Nephron progenitor cell (in vitro differentiated cells): ENCODE results near the gene NREP.

ENCODE experiments used
- DNase-seq: peaks from one replicate; pipeline ENCODE4 v3.0.0; 2021
- H3K27ac Mint-ChIP-seq: 2 replicates; pipeline ENCODE4 v1.8.0; 2021; ENCODE audit warnings: mild to moderate bottlenecking, moderate library complexity, mixed read lengths
- H3K27me3 Mint-ChIP-seq: 2 replicates; pipeline ENCODE4 v1.8.0; 2021; ENCODE audit warnings: mild to moderate bottlenecking, low read depth, mixed read lengths; ENCODE audit not compliant: poor library complexity
- H3K36me3 Mint-ChIP-seq: 2 replicates; pipeline ENCODE4 v1.8.0; 2021; ENCODE audit warnings: low read depth, mixed read lengths
- H3K4me1 Mint-ChIP-seq: 2 replicates; pipeline ENCODE4 v1.8.0; 2021; ENCODE audit warnings: mixed read lengths
- H3K4me3 Mint-ChIP-seq: 2 replicates; pipeline ENCODE4 v1.8.0; 2021; ENCODE audit warnings: mild to moderate bottlenecking, moderate library complexity, mixed read lengths
- H3K9me3 Mint-ChIP-seq: 2 replicates; pipeline ENCODE4 v1.8.0; 2021; ENCODE audit warnings: mild to moderate bottlenecking, moderate library complexity, mixed read lengths
- TF ChIP-seq, protein P1 (sequence below): fragments of 200-600 bp; sonication (generic); IDR thresholded peaks from 2 replicates; pipeline ENCODE4 v1.5.0; 2021; ENCODE audit warnings: antibody characterized with exemption

NREP gene

DNA sequence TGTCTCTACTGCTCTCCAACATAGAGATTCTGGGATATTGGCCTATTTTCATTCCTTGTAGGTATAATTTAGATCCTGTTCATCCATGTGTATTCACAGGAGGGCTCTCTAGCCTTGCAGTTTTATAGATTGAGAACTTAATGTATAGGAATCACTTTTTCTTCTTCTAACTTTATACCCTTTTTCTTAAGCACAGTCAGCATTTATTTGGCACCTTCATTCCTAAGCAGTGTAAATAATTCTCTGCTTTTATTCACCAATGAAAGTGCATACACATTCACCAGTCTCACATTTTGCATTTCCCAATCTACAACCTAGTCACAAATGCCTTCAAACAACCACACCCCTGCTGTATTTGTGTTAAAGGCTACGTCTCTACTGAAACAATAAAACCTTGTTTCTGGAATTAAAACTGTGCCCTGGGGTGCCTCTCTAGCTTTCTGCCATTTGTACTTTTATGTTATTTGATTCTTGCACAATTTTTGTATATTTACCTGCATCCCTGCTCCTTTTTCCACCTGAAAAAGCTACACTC lies 49.3 kb downstream of the NREP start:
- TF ChIP-seq, protein P1, sequence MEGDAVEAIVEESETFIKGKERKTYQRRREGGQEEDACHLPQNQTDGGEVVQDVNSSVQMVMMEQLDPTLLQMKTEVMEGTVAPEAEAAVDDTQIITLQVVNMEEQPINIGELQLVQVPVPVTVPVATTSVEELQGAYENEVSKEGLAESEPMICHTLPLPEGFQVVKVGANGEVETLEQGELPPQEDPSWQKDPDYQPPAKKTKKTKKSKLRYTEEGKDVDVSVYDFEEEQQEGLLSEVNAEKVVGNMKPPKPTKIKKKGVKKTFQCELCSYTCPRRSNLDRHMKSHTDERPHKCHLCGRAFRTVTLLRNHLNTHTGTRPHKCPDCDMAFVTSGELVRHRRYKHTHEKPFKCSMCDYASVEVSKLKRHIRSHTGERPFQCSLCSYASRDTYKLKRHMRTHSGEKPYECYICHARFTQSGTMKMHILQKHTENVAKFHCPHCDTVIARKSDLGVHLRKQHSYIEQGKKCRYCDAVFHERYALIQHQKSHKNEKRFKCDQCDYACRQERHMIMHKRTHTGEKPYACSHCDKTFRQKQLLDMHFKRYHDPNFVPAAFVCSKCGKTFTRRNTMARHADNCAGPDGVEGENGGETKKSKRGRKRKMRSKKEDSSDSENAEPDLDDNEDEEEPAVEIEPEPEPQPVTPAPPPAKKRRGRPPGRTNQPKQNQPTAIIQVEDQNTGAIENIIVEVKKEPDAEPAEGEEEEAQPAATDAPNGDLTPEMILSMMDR = no peak
- DNase-seq = no peak
- H3K4me3 Mint-ChIP-seq = no peak overlapping the region
- H3K36me3 Mint-ChIP-seq = peaks cover 8% of the 10 kb centered on the region
- no peak overlapping the region for H3K27ac Mint-ChIP-seq
- H3K27me3 Mint-ChIP-seq = no peaks in the 10 kb centered on the region
- peaks cover 5% of the 10 kb centered on the region for H3K4me1 Mint-ChIP-seq
- peaks cover 18% of the 10 kb centered on the region for H3K9me3 Mint-ChIP-seq

DNA sequence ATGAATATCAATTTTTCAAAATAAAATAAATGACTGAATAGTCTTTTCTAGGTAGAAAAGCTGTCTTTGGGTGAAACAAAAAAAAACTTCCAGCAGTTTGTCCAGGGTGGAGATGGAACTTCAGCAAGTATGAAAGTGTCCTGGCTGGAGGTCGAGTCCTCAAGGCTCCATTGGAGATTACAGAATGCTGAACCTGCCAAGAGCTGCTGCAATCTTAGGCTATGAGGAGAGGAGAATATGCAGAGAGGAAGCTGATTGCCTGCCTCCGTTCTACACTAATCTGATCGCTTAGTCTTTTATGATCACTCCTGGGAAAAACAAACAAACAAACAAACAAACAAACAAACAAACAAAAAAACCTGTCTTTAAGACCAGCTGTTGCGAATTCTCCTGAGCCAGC lies 50.6 kb downstream of the NREP start:
- DNase-seq = no peak
- peaks cover 4% of the 10 kb centered on the region for H3K9me3 Mint-ChIP-seq

DNA sequence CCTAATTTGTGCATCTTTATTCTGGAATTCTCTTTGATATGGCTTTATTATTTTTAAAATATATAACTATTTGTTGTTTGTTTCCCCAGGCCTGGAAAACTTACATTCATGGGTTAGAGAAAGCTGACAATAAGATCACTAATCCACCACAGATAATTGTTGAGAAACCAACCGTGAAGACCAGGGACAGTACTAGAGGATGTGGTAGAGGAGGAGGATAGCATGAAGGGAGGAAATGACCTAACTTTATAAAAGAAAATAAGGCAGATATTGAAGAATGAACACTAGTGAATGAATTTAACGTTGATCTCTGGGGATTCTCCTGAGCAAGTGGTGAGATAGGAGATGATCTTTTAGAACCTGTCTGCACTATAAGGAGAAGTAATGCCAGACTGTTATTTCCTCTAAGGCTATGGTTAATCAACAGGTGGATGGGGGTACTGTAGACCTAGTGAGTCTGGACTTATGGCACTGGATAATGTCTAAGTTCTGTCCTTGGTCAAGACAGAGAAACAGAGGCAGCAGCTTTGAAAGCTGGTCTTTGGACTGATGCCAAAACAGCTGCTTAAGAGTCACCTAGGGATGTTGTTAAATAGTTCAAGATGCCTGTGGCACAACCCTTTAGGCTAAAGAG lies 52.4 kb downstream of the NREP start:
- H3K9me3 Mint-ChIP-seq = no peaks in the 10 kb centered on the region
- no peaks in the 10 kb centered on the region for H3K36me3 Mint-ChIP-seq
- no peak overlapping the region for H3K27ac Mint-ChIP-seq
- no peaks in the 10 kb centered on the region for H3K27me3 Mint-ChIP-seq
- no peak for DNase-seq
- H3K4me1 Mint-ChIP-seq = peaks cover 5% of the 10 kb centered on the region
- H3K4me3 Mint-ChIP-seq = no peak overlapping the region
- TF ChIP-seq, protein P1 = no peak

More for the DNA sequence above, 50.6 kb downstream of the NREP start:
- TF ChIP-seq, protein P1 = no peak
- H3K27ac Mint-ChIP-seq = no peak overlapping the region
- H3K4me1 Mint-ChIP-seq = peaks cover 5% of the 10 kb centered on the region
- H3K4me3 Mint-ChIP-seq = no peak overlapping the region
- H3K27me3 Mint-ChIP-seq = no peaks in the 10 kb centered on the region
- no peaks in the 10 kb centered on the region for H3K36me3 Mint-ChIP-seq

DNA sequence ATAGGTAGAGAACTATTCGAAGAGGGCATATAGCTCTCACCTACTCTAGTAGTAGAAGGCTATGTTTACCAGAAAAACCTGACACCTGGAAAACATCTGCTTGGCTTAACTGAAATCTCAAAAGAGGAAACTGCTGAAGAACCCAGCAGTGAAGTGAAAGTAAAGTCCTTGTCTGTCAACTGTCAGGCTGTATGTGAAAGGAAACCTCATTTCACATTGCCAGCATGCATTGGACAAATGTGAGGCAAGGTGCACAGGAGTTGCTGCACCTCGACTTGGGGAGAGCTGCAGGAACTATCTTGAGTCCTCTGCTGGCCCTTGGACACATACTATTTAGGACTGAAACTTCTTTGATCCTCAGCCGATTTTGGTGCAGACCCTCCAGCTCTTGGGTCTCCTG lies 53.3 kb downstream of the NREP start:
- DNase-seq = no peak
- TF ChIP-seq, protein P1 = no peak
- no peak overlapping the region for H3K4me3 Mint-ChIP-seq

DNA sequence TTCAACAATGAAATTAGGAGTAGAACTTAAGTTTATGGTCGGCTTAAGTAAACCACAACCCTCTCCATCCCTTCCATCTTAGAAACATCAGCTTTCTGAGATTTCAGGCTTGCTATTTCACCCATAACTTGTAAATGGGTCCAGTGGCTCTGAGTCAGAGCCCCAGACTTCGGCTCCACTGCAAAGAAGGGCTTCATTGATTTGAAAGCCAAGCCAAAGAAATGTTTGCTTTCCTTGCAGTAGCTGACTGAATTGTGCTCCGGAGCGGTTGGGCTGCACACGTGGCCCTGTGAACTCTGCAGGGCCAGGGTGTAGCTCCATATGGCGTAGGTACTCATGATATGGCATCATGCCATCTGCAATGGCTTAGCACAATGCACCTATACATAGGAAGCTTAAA lies 57.0 kb downstream of the NREP start:
- H3K36me3 Mint-ChIP-seq = no peaks in the 10 kb centered on the region

More for the DNA sequence above, 53.3 kb downstream of the NREP start:
- H3K27me3 Mint-ChIP-seq = no peaks in the 10 kb centered on the region
- no peaks in the 10 kb centered on the region for H3K36me3 Mint-ChIP-seq
- H3K27ac Mint-ChIP-seq = no peak overlapping the region
- H3K9me3 Mint-ChIP-seq = no peaks in the 10 kb centered on the region
- H3K4me1 Mint-ChIP-seq = peaks cover 5% of the 10 kb centered on the region

More for the DNA sequence above, 57.0 kb downstream of the NREP start:
- no peaks in the 10 kb centered on the region for H3K9me3 Mint-ChIP-seq
- DNase-seq = no peak
- H3K27ac Mint-ChIP-seq = no peak overlapping the region
- TF ChIP-seq, protein P1 = no peak
- H3K4me3 Mint-ChIP-seq = no peak overlapping the region
- no peaks in the 10 kb centered on the region for H3K27me3 Mint-ChIP-seq
- peaks cover 5% of the 10 kb centered on the region for H3K4me1 Mint-ChIP-seq
